Stimulated activated CD4-positive, alpha-beta T cell treated with anti-CD3 and anti-CD28 coated beads, TNF-alpha, amount 100 ng/mL, for 1 hour (primary cell): ENCODE measurements around the gene APAF1.
"Not testable (repeated sequence)": the region's sequence is repeated elsewhere in the genome, so short reads cannot be mapped to it uniquely, and the experiment has no call there.

ENCODE experiments used
- DNase-seq, 3 donors: peaks; one replicate each; pipeline ENCODE4 v3.0.0-alpha.2; 2020; ENCODE audit warnings: low read depth in 3 of 3, low spot score in 1 of 3

The APAF1 gene, protein sequence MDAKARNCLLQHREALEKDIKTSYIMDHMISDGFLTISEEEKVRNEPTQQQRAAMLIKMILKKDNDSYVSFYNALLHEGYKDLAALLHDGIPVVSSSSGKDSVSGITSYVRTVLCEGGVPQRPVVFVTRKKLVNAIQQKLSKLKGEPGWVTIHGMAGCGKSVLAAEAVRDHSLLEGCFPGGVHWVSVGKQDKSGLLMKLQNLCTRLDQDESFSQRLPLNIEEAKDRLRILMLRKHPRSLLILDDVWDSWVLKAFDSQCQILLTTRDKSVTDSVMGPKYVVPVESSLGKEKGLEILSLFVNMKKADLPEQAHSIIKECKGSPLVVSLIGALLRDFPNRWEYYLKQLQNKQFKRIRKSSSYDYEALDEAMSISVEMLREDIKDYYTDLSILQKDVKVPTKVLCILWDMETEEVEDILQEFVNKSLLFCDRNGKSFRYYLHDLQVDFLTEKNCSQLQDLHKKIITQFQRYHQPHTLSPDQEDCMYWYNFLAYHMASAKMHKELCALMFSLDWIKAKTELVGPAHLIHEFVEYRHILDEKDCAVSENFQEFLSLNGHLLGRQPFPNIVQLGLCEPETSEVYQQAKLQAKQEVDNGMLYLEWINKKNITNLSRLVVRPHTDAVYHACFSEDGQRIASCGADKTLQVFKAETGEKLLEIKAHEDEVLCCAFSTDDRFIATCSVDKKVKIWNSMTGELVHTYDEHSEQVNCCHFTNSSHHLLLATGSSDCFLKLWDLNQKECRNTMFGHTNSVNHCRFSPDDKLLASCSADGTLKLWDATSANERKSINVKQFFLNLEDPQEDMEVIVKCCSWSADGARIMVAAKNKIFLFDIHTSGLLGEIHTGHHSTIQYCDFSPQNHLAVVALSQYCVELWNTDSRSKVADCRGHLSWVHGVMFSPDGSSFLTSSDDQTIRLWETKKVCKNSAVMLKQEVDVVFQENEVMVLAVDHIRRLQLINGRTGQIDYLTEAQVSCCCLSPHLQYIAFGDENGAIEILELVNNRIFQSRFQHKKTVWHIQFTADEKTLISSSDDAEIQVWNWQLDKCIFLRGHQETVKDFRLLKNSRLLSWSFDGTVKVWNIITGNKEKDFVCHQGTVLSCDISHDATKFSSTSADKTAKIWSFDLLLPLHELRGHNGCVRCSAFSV (N-terminal part only)

GRCh38 chr12:98644712-98645571, at the start of gene APAF1, which contains the start of gene IKBIP:
Gene APAF1 (plus strand): TSS chr12:98645290. CDS start chr12:98648360, 3,070 bp downstream.
Gene IKBIP (minus strand): TSS chr12:98644788. CDS start chr12:98644701, 87 bp downstream.
- peak; percentile 85 to 95 (median 88) for DNase-seq

DNA sequence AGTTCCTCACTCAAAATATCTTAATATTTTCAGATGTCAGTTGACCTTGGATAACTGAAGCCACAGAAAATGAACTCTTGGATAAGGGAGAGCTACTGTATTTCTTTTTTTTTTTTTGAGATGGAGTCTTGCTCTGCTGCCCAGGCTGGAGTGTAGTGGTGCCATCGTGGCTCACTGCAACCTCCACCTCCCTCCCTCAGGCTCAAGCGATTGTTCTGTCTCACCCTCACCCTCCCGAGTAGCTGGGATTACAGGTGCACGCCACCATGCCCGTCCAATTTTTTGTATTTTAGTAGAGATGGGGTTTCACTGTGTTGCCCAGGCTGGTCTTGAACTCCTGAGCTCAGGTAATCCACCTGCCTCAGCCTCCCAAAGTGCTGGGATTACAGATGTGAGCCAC, 47.8 kb upstream of the APAF1 start:
- DNase-seq = not testable (repeated sequence)

GRCh38 chr12:98601924-98602323, 43.2 kb upstream of the APAF1 start:
- no peak for DNase-seq

GRCh38 chr12:98606359-98606988, 38.6 kb upstream of the APAF1 start:
- DNase-seq = no peak

DNA sequence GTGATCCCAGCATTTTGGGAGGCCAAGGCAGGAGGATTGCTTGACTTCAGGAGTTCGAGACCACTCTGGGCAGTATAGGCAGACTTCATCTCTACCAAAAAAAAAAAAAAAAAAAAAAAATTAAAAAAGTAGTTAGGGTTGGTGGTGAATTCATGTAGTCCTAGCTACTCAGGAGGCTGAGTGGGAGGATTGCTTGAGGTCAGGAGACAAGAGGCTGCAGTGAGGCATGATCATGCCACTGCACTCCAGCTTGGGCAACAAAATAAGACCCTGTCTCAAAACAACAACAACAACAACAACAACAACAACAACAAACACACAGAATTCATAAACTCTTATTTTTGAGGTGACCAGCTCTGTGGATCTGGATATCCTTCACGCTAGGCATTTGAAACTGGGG, 34.5 kb upstream of the APAF1 start:
- DNase-seq = no peak

DNA sequence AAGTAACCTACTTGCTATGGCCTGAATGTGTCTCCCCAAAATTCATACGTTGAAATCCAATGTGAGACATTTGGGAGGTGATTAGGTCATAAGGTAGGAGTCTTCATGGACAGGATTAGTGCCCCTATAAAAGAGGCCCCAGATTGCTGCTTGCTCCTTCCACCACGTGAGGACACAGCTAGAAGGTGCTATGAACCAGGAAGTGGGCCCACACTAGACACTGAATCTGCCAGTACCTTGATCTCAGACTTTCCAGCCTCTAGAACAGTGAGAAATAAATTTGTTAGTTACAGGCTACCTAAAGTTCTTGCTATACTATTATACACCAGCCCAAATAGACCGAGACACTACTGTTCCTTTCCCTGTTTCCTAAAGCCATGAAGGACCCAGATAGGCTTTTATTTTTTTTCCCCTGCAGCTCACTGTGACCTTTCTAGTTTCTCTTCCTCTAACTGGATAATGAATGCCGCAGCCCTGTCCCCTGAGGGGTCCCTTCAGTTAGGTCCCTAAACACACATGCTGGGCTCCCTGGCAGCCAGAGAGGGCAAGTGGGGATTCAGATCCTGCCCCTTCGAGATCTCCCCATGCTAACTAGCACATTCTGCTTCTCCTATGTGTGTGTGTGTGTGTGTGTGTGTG, 32.3 kb upstream of the APAF1 start:
- no peak for DNase-seq

- no peak for DNase-seq
Observed at GRCh38 chr12:98618952-98619351, 26.1 kb upstream of the APAF1 start.

- no peak for DNase-seq
Observed at GRCh38 chr12:98635657-98636323, 9.3 kb upstream of the APAF1 start.

- no peak for DNase-seq
Observed at GRCh38 chr12:98637068-98637467, 8.0 kb upstream of the APAF1 start.

DNA sequence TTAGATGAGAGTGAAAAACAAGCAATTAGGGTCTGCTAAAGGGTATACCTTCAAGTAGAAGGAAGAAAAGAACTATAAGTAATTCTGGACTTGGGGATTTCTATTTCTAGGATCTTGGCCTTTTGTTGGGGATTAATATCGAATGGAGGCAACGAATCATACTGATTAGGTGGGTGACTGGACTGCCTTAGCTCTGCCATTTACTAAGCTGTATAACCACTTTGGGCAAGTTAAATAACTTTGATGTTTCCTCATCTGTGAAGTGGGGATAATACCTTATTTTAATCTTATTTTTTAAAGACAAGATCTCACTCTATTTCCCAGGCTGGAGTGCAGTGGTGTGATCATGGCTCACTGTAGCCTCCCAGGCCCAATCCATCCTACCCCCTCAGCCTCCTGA, 7.1 kb upstream of the APAF1 start:
- no peak for DNase-seq

- no peak for DNase-seq
Observed at GRCh38 chr12:98639491-98639890, 5.6 kb upstream of the APAF1 start.

- DNase-seq = not testable (repeated sequence)
Observed at GRCh38 chr12:98642801-98643200, 2.3 kb upstream of the APAF1 start.

- DNase-seq = peak in 1 of 3 donors; percentile 13
Observed at GRCh38 chr12:98644433-98644711, 718 bp upstream of the APAF1 start.

DNA sequence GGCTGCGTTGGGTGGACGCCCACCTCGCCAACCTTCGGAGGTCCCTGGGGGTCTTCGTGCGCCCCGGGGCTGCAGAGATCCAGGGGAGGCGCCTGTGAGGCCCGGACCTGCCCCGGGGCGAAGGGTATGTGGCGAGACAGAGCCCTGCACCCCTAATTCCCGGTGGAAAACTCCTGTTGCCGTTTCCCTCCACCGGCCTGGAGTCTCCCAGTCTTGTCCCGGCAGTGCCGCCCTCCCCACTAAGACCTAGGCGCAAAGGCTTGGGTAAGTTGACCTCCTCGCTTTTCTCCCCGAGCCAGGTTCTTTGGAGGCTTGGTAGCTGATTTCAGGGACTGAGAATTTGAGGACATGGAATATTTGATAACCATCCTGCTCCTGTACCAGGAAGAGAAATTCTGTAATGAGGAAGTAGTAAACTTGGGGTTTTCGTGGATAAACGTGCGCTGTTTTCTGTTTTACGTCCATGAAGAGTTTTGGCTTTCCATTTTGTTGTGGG, 530 bp downstream of the APAF1 start:
- no peak for DNase-seq

GRCh38 chr12:98646294-98647090, 1.4 kb downstream of the APAF1 start:
- DNase-seq = no peak

DNA sequence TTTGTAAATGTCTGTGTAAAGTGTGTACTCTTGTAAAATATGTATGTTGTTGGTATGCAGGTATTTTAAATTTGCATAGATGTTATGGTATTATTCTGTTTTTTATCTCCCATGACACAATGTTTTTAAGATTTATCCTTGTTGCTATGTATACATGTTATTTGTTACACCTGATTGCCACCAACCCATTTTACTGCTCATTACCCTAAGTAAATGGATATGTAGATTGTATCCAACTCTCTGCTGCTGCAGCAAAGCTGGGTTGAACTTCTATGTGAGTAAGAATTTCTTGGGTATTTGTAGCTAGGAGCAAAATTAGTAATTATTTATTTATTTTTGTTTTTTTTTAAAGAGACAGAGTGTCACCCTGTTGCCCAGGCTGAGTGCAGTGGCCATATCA, 6.2 kb downstream of the APAF1 start:
- DNase-seq = no peak

DNA sequence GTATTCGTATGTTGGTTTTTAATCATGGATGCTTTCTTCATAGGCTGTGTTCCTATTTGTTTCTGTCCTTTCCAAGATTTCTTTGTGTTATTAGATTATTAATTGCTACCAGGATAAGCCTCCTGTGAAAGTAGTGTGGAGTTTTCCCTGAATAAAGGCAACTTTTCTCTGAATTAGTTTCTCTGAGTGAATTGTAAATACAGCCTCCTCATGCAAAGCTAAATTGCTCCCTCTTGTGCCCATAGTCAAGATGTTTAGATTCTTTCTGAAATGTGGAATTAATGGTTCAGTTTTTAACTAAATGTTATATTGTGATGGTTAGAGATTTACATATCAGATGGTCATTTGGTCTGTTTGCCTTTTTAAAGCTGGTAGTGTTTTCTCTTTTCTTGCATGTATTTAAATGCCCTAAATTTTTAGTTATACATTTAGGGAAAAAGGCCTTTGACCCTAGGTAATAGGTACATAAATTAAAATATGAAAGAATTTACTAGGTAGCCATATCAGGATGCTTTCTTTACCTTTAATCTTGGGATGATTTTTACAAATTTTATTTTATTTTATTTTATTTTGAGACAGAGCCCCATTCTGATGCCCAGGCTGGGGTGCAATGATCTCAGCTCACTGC, 8.9 kb downstream of the APAF1 start:
- no peak for DNase-seq
